Neural cell (in vitro differentiated cells): ENCODE measurements around the gene ASPHD1.

Source experiments
- CTCF ChIP-seq: fragments of 450-650 bp; IDR thresholded peaks from 2 replicates; pipeline ENCODE4 v1.5.1; 2014; ENCODE audit warnings: antibody characterized with exemption, mild to moderate bottlenecking, moderate library complexity; ENCODE audit not compliant: poor library complexity, severe bottlenecking
- EP300 ChIP-seq: fragments of 450-650 bp; conservative IDR thresholded peaks from 2 replicates; pipeline ENCODE4 v1.6.1; 2014; ENCODE audit warnings: antibody characterized with exemption, mild to moderate bottlenecking, moderate library complexity; ENCODE audit not compliant: poor library complexity, severe bottlenecking
- EZH2 ChIP-seq: fragments of 200-600, 300-800 bp; shearing (Covaris generic), sonication (generic); IDR thresholded peaks from 2 replicates; pipeline ENCODE4 v1.6.1; 2014; ENCODE audit warnings: antibody characterized with exemption, low read length, borderline replicate concordance, mild to moderate bottlenecking; ENCODE audit not compliant: insufficient read depth, poor library complexity, severe bottlenecking
- MXI1 ChIP-seq: fragments of 450-650 bp; conservative IDR thresholded peaks from 2 replicates; pipeline ENCODE4 v1.6.1; 2014; ENCODE audit warnings: antibody characterized with exemption, mild to moderate bottlenecking; ENCODE audit not compliant: poor library complexity, severe bottlenecking
- POLR2AphosphoS5 ChIP-seq: IDR thresholded peaks from 2 replicates; pipeline ENCODE4 v1.6.1; 2012
- RAD21 ChIP-seq: fragments of 450-650 bp; conservative IDR thresholded peaks from 2 replicates; pipeline ENCODE4 v1.6.1; 2014; ENCODE audit warnings: antibody characterized with exemption, mild to moderate bottlenecking, moderate library complexity
- REST ChIP-seq: IDR thresholded peaks from 2 replicates; pipeline ENCODE4 v1.6.1; 2012; ENCODE audit warnings: borderline replicate concordance
- SMC3 ChIP-seq: fragments of 450-650 bp; conservative IDR thresholded peaks from 2 replicates; pipeline ENCODE4 v1.6.1; 2014; ENCODE audit warnings: antibody characterized with exemption, mild to moderate bottlenecking, moderate library complexity; ENCODE audit not compliant: poor library complexity
- TAF1 ChIP-seq: IDR thresholded peaks from 2 replicates; pipeline ENCODE4 v1.6.1; 2012; ENCODE audit warnings: low read depth

GRCh38 chr16:29912087-29912486 lies 11.8 kb downstream of the ASPHD1 start:
- TF ChIP-seq MXI1 (no peak), CTCF (no peak), POLR2AphosphoS5 (no peak), EP300 (no peak), EZH2 (no peak), RAD21 (no peak), REST (no peak), SMC3 (no peak), TAF1 (no peak)
